ENCODE results near the gene MVP.

The MVP gene

GRCh38 chr16:29849505-29849904, 29.2 kb downstream of the MVP start:
- ChIA-PET POLR2A (ENCODE audit: low non-redundant PET) (interaction anchor here (0.7 kb wide), 1 partner anchor 16 kb away, joined by 12 read pairs; no protein-coding TSS in a partner anchor), CTCF (interaction anchor here (0.6 to 1.5 kb wide), 9 partner anchors 11 to 198 kb away, joined by 3 to 9 read pairs (median 4); partner anchors contain the start of gene KIF22)
- DNase-seq (ENCODE audit: low spot score), result no peak
- peak overlapping the region; percentile 37 for H3K27ac ChIP-seq
- no peak for TF ChIP-seq CTCF (conservative IDR thresholded peaks at IDR 0.05; ENCODE audit: low read depth)

GRCh38 chr16:29850998-29851397, 30.7 kb downstream of the MVP start:
- ChIA-PET POLR2A (ENCODE audit: low non-redundant PET) (interaction anchor here (0.7 kb wide), 1 partner anchor 93 kb away, joined by 7 read pairs; no protein-coding TSS in a partner anchor), CTCF (interaction anchor here (0.5 to 0.7 kb wide), 4 partner anchors 38 to 851 kb away, joined by 3 to 5 read pairs (median 4); no protein-coding TSS in a partner anchor)

GRCh38 chr16:29852654-29853053, 32.4 kb downstream of the MVP start:
- ChIA-PET POLR2A (ENCODE audit: low non-redundant PET) (no interaction called here), CTCF (interaction anchor here (1.4 kb wide), 1 partner anchor 180 kb away, joined by 5 read pairs; no protein-coding TSS in a partner anchor)
- no peak for DNase-seq (ENCODE audit: low spot score)
- no peak for TF ChIP-seq CTCF (conservative IDR thresholded peaks at IDR 0.05; ENCODE audit: low read depth)
- H3K27ac ChIP-seq, result no peak overlapping the region

More at GRCh38 chr16:29850998-29851397, 30.7 kb downstream of the MVP start:
- TF ChIP-seq CTCF (conservative IDR thresholded peaks at IDR 0.05; ENCODE audit: low read depth), result no peak
- no peak for DNase-seq (ENCODE audit: low spot score)
- H3K27ac ChIP-seq, result no peak overlapping the region

GRCh38 chr16:29854520-29855100, 34.3 kb downstream of the MVP start:
- POLR2A ChIA-PET (ENCODE audit: low non-redundant PET), result interaction anchor here (0.9 kb wide), 1 partner anchor 9 kb away, joined by 3 read pairs; the partner anchor contains the start of gene CDIPT
- no peak for TF ChIP-seq CTCF (conservative IDR thresholded peaks at IDR 0.05; ENCODE audit: low read depth)

GRCh38 chr16:29857133-29857760, 37.0 kb downstream of the MVP start:
- ChIA-PET CTCF (interaction anchor here (0.5 kb wide), 1 partner anchor 148 kb away, joined by 3 read pairs; no protein-coding TSS in a partner anchor), POLR2A (ENCODE audit: low non-redundant PET) (no interaction called here)
- TF ChIP-seq CTCF (conservative IDR thresholded peaks at IDR 0.05; ENCODE audit: low read depth), result no peak
- H3K27ac ChIP-seq, result no peak overlapping the region
- no peak for DNase-seq (ENCODE audit: low spot score)

More at GRCh38 chr16:29854520-29855100, 34.3 kb downstream of the MVP start:
- H3K27ac ChIP-seq, result no peak overlapping the region
- no peak for DNase-seq (ENCODE audit: low spot score)
- CTCF ChIA-PET, result no interaction called here

- H3K27ac ChIP-seq, result no peak overlapping the region
- TF ChIP-seq CTCF (conservative IDR thresholded peaks at IDR 0.05; ENCODE audit: low read depth), result no peak
- POLR2A ChIA-PET (ENCODE audit: low non-redundant PET), result no interaction called here
- no peak for DNase-seq (ENCODE audit: low spot score)
- CTCF ChIA-PET, result interaction anchor here (0.6 kb wide), 2 partner anchors 132 to 840 kb away, joined by 3 read pairs; no protein-coding TSS in a partner anchor
Observed at GRCh38 chr16:29858149-29858849, 38.0 kb downstream of the MVP start.
